ENCODE results near the gene LRRC9. TPM values are rescaled to one million over a fixed set of nuclear protein-coding genes. Genes with fewer than 3 reads are reported as not detected.
"Not testable (repeated sequence)": the region's sequence is repeated elsewhere in the genome, so short reads cannot be mapped to it uniquely, and the experiment has no call there.

The LRRC9 gene
- total RNA-seq, 4 donors from 2014 or later, result 0.22 TPM; not detected in 3

DNA sequence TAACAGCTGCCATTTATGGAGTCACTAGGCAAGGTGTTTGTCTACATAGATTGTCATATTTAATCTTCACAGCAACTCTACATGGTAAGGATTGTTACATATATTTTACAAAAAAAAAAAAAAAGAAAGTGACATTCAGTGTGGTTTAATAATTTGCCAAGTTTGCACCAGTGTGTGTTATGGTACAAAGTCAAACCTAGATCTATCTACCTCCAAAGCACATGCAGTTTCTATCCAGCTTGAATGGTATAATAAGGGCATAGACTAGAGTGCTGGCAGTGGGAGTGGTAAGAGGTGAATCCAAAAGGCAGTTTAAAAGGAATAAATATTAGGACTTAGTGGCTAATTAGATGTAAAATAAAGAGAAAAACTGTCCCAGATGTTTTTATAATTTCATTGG, 105.6 kb downstream of the LRRC9 start:
- H3K4me1 ChIP-seq, result no peaks in the 10 kb centered on the region
- no peak for TF ChIP-seq POLR2A (IDR thresholded peaks at IDR 0.05)
- TF ChIP-seq, protein P1, sequence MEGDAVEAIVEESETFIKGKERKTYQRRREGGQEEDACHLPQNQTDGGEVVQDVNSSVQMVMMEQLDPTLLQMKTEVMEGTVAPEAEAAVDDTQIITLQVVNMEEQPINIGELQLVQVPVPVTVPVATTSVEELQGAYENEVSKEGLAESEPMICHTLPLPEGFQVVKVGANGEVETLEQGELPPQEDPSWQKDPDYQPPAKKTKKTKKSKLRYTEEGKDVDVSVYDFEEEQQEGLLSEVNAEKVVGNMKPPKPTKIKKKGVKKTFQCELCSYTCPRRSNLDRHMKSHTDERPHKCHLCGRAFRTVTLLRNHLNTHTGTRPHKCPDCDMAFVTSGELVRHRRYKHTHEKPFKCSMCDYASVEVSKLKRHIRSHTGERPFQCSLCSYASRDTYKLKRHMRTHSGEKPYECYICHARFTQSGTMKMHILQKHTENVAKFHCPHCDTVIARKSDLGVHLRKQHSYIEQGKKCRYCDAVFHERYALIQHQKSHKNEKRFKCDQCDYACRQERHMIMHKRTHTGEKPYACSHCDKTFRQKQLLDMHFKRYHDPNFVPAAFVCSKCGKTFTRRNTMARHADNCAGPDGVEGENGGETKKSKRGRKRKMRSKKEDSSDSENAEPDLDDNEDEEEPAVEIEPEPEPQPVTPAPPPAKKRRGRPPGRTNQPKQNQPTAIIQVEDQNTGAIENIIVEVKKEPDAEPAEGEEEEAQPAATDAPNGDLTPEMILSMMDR (IDR thresholded peaks at IDR 0.05 in 4 of 5, conservative IDR thresholded peaks at IDR 0.05 in 1 of 5), result no peak
- in situ Hi-C loops (cut with MboI; ENCODE audit: low sequenced_read_pairs in 4 of 4), result no loop called here

DNA sequence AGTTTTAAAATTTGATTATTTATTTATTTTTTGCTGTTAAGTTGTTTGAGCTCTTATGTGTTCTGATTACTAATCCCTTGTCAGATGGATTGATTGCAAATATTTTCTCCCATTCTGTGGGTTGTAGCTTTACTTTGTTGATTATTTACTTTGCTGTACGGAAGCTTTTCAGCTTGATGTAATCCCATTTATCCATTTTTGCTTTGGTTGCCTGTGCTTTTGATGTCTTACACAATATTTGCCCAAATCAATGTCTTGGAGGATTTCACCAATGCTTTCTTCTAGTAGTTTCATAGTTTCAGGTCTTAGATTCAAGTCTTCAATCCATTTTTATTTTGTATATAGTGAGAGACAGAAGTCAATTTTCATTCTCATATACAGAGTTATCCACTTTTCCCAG, 115.2 kb downstream of the LRRC9 start:
- H3K27ac ChIP-seq, result no peak overlapping the region
- H3K4me1 ChIP-seq, result no peaks in the 10 kb centered on the region
- no peak for ATAC-seq
- H3K9me3 ChIP-seq, result no peaks in the 10 kb centered on the region
- in situ Hi-C loops (cut with MboI; ENCODE audit: low sequenced_read_pairs in 4 of 4), result no loop called here
- no peak overlapping the region for H3K4me3 ChIP-seq
- intact Hi-C loops (cut with DNase I; ENCODE audit: low total_unique reads), result no loop called here
- H3K27me3 ChIP-seq, result no peaks in the 10 kb centered on the region
- no peak for DNase-seq
- TF ChIP-seq POLR2A (IDR thresholded peaks at IDR 0.05), result no peak
- TF ChIP-seq, protein P1 (IDR thresholded peaks at IDR 0.05 in 4 of 5, conservative IDR thresholded peaks at IDR 0.05 in 1 of 5), result no peak
- no peaks in the 10 kb centered on the region for H3K36me3 ChIP-seq

More for the DNA sequence above, 105.6 kb downstream of the LRRC9 start:
- no peak overlapping the region for H3K27ac ChIP-seq
- no peaks in the 10 kb centered on the region for H3K36me3 ChIP-seq
- intact Hi-C loops (cut with DNase I; ENCODE audit: low total_unique reads), result no loop called here
- ATAC-seq (no peak), DNase-seq (no peak)
- H3K9me3 ChIP-seq, result no peaks in the 10 kb centered on the region
- no peak overlapping the region for H3K4me3 ChIP-seq
- H3K27me3 ChIP-seq, result no peaks in the 10 kb centered on the region

DNA sequence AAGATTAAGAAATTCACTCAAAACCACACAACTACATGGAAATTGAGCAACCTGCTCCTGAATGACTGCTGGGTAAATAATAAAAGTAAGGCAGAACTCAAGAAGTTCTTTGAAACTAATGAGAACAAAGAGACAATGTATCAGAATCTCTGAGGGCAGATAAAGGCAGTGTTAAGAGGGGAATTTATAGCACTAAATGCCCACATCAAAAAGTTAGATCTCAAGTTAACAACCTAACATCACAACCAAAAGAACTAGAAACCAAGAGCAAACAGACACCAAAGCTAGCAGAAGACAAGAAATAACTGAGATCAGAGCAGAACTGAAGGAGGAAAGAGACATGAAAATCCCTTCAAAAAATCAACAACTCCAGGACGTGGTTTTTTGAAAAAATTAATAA, 128.0 kb downstream of the LRRC9 start:
- H3K27ac ChIP-seq; H3K27me3 ChIP-seq; DNase-seq; H3K36me3 ChIP-seq; H3K9me3 ChIP-seq; H3K4me1 ChIP-seq; intact Hi-C loops (cut with DNase I; ENCODE audit: low total_unique reads); in situ Hi-C loops (cut with MboI; ENCODE audit: low sequenced_read_pairs in 4 of 4); H3K4me3 ChIP-seq; ATAC-seq: not testable (repeated sequence)

DNA sequence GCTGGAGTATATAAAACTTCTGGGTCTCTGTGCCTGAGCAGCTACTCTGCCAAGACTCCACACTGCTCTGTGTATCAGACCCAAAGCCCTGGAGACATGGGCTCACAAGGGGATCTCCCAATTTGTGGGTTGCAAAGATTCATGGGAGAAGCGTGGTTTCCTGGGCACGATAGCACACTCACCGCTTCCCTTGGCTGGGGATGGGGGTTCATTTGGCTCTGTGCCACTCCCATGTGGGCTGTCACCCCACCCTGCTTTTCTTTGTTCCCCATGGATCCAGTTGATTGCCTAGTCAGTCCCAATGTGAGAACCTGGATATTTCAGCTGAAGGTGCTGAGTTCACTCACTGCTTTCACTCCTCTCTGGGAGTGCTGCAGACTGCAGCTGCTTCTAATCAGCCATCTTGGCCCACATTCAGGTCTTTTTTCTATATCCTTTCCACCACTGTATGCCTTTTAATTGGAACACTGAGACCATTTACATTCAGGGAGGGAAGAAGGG, 131.8 kb downstream of the LRRC9 start:
- in situ Hi-C loops (cut with MboI; ENCODE audit: low sequenced_read_pairs in 4 of 4) (loop anchor here (25.0 kb wide), 1 partner anchor 89 kb away; no protein-coding TSS in a partner anchor), intact Hi-C loops (cut with DNase I; ENCODE audit: low total_unique reads) (no loop called here)
- Histone ChIP-seq H3K9me3 (no peaks in the 10 kb centered on the region), H3K36me3 (no peaks in the 10 kb centered on the region), H3K4me1 (no peaks in the 10 kb centered on the region), H3K4me3 (no peak overlapping the region), H3K27me3 (no peaks in the 10 kb centered on the region), H3K27ac (no peak overlapping the region)
- ATAC-seq (no peak), DNase-seq (no peak)
- no peak for TF ChIP-seq POLR2A (IDR thresholded peaks at IDR 0.05)
- TF ChIP-seq, protein P1 (IDR thresholded peaks at IDR 0.05 in 4 of 5, conservative IDR thresholded peaks at IDR 0.05 in 1 of 5), result no peak

DNA sequence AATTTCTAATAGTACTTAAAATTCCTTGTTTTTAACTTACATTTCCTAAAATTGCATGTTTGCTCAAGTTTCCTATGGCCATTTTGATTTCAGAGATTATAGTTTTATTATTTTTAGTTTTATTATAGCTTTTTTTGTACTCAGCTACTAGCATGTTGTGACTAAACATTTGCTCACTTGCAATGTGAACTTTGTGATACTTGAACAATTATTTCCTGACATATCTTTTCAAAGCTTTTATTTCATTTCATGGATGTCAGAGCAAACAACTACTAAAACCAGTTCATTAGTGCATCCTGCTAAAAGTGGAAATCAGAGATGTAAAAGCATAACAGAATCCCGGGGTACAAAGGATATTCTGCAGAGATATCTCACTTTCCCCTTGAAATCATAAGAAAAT, 138.1 kb downstream of the LRRC9 start:
- Histone ChIP-seq H3K27me3 (no peaks in the 10 kb centered on the region), H3K36me3 (no peaks in the 10 kb centered on the region), H3K4me3 (no peak overlapping the region), H3K4me1 (no peaks in the 10 kb centered on the region), H3K27ac (no peak overlapping the region), H3K9me3 (no peaks in the 10 kb centered on the region)
- intact Hi-C loops (cut with DNase I; ENCODE audit: low total_unique reads), result no loop called here
- DNase-seq, result no peak
- in situ Hi-C loops (cut with MboI; ENCODE audit: low sequenced_read_pairs in 4 of 4), result loop anchor here (25.0 kb wide), 1 partner anchor 96 kb away; no protein-coding TSS in a partner anchor
- TF ChIP-seq, protein P1 (IDR thresholded peaks at IDR 0.05 in 4 of 5, conservative IDR thresholded peaks at IDR 0.05 in 1 of 5), result no peak
- no peak for TF ChIP-seq POLR2A (IDR thresholded peaks at IDR 0.05)
- no peak for ATAC-seq

Data from gastrocnemius medialis (tissue), 4 donors.